HG03135 (cell line): Measurements from ENCODE around the gene C15orf39.
"Not testable (repeated sequence)": the region's sequence is repeated elsewhere in the genome, so short reads cannot be mapped to it uniquely, and the experiment has no call there.

Source experiments
- ATAC-seq: cut with Tn5 transposase; IDR thresholded peaks from one replicate; pipeline ENCODE4 v1.9.1; 2021; ENCODE audit warnings: mild to moderate bottlenecking, moderate library complexity; ENCODE audit not compliant: unreplicated experiment

The C15orf39 gene

DNA sequence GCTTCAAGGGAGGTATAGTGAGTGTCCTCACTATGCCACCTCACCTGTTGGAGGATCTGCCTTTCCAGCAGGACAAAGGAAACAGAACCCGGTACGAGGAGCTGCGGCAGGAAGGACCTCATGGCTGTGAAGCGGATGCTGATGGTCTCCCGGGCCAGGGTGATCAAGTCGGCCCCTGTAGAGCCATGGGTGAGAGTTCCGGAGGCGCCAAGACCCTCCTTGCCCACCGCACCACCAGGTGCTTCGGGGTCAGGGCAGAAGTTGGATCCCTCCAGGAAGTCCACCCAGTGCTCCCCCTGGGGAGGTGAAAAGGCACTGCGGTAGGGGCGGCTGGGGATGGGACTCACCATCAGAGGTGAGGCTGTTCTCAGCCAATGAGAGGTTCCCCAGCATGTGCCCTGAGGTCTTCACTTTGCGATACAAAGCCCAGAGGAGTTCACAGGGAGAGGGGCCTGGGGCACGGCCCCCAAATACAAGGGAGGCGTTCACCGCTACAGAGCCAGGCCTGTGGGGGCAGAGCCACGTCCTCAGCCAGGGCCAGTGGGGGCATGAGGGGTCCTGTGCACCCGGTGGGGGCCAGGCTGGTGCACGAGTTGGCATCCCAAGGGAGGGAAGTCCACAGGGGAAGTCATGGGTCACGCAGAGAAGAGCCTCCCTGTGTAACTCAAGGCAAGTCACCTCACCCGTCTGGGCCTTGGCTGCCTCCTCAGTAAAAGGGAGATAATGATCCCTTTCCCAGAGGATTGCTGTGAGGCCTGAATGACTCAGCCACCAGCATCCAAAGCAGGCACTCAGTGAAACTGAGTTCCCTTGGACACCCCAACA is 27.7 kb downstream of the C15orf39 start:
- ATAC-seq, result no peak

DNA sequence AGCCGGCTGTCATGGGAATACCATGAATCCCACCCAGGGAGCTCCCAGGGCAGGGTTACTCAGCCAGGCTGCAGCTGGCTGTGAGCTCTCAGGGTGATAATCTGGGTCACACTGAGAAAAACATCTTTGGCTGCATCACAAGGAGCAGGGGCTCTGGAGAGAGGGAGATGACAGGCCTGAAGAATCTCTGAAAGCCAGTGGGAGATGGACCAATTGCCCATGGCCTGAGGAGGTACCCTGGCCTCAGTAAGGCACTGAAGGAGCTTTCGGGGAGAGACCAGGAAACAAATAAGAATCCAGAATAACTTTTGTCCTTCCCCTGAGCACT is 28.3 kb downstream of the C15orf39 start:
- no peak for ATAC-seq

GRCh38 chr15:75230551-75231371 is 29.1 kb downstream of the C15orf39 start:
- no peak for ATAC-seq

DNA sequence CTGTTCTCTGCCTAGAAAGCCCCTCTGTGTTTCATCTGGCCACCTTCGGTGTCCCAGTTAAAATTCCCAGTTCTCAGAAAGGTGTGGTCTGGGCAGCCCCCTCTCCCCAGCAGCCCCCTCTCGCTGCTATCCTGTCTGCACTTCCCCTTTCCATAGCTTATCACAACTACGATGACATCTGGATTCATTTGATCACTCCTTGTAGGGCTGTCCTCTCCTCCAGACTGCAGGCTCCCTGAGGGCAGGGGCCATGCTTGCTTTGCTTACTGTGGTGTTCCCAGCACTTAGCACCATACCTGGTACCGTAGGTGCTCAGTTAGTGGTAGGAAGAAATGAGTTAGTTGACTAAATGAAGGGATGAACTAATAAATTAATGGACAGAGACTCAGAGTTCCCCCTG is 30.2 kb downstream of the C15orf39 start:
- ATAC-seq, result no peak

DNA sequence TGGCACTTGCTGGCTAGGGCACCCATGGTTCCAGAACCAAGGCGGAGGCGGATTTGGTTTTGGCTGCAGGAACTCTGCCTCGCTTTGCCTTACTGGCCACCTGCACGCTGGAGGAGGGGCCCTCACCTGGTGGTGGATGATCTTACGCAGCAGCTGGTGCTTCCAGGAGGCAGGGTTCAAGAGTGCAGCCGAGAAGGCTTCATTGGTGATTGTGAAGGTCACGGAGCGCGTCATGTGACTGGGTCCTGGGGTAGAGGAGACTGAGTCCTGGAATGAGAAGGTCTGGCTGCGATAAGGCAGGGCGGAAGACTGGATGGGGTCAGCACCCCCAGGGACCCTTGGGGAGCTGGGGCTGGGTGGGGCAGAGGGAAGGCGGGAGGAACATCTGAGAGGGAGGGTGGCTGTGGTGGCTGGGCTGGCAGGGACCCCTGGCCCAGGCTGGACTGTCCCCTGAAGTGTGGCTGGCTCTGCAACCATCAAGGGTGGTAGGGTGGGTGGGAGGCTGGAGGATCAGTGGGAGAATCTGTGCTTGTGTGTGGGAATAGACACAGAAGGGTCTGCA is 30.7 kb downstream of the C15orf39 start:
- ATAC-seq, result no peak

- no peak for ATAC-seq
Measured at GRCh38 chr15:75232826-75233503, 31.3 kb downstream of the C15orf39 start.

DNA sequence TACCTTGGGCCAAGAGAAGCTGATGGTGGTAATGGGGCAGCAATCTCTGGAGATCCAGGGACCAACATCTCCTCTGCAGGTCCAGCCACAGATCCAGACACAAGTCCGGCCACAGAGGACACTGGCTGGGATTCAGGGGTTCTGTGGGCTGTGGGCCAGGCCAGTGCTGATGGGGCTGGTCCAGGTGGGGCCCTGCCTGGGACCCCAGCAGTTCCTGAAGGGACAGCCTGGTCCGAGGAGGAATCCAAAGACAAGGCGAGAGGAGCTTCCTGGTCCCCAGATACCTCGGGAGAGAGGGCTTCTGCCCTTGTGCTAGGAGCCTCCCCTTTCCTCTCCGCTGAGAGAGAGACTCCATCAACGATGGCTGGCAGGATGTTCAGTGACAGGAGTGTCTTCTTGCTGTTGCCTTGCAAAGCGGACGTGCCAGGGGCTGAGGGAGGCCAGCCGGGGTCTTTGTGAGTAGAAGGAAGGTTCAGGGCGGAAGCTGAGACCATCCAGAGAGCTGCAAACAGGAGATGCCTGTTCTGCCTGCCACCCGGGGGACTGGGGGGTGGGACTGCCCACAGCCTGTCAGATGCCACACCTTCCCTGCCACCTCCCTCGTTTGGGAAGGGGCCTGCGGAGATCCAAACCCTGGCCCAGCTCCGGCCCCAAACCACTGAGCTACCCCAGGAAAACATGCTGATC is 32.0 kb downstream of the C15orf39 start:
- ATAC-seq, result no peak

- ATAC-seq, result no peak
Measured at GRCh38 chr15:75234191-75234810, 32.6 kb downstream of the C15orf39 start.

DNA sequence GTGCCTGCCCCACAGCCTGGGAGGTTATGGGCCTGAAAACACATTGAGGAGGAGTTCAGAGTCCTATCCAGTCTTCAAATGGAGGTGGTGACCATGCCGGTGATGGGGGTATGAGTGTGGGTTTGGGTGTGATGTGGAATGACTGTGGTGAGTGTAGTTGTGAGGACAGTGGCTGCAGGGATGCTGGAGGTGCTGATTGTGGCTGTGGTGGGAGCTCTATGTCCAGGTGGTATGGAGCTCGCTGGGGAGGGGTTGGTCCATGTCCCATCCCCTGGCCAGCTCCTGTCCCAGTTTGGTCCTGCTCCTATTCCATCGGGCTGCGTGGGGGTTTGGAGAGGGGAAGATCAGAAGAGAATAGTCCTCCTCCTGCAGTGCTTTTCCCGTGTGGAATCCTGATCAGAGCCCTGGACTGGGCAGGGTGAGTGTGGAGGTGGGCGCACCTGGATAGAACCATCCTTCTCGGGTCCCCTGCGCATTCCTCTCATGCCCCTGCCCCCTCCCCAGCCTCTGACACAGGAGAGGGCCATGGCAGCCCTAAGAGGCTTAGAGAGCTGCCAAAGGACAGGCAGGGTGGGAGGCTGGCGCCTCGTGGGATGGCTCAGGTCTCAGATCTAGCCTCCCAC is 33.5 kb downstream of the C15orf39 start:
- ATAC-seq, result no peak

DNA sequence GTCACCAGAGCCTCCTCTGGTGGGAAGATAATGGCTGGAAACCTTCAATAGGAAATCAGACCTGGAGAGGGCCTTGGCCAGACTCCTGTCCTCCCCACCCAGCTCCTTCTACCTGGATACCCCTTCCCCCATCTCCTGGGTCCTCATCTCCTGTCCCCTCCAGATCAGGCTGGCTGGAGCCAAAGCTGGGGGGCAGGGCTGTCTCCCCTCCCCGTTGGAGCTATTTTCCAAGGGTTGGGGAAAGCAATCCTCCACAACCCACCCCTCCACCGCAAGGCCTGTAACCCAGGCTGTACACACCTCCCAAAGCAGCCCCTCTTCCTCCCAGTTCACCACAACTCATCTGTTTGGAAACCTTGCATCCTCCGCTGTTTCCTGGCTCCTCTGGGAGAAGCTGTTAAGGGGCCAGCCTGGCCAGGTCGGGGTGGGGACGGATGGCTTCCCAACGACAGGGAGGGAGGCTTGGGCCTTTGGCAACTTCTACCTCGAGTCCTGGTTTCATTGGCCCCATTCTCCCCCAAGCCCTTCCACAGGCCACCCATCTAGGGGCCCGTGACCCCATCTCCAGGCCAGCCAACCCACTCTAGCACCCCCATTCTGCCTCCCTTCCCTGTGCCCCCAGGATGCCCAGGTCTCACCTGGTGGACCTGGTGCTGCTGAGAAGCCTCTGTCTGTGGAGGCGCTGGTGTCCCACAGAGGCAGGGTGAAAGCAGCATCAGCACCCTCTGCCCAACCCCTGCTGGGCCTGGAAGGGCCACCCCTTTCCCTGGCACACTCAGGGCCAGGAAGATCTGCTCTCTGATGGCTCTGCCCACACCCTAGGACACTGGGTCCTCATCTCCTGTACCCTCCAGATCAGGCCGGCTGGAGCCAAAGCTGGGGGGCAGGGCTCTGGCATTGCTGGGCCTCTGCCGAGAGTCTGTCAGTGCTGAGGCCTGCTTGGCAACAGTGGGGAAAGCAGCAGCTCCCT is 34.4 kb downstream of the C15orf39 start:
- ATAC-seq, result no peak

GRCh38 chr15:75237316-75237982 is 35.8 kb downstream of the C15orf39 start:
- ATAC-seq, result no peak

GRCh38 chr15:75238150-75238549 is 36.5 kb downstream of the C15orf39 start:
- no peak for ATAC-seq

DNA sequence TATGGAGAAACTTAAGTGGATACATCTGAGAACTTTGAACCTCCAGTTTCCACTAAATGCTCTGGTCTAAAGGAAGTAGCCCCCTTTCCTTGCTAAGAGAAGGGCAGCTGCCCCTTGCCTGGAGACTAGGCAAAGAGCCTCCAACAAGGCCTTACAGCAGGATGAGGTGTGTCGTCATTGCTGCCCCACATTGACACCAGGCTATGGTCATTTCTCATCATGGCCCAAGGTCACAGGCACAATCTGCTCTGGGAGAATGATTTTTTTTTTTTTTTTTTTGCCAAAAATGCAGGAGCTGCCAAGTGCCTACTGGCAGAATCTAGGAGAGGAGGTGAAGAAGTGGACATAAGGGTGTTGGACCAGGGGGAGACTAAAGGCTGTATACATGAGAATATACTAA is 44.1 kb downstream of the C15orf39 start:
- ATAC-seq, result not testable (repeated sequence)

- ATAC-seq, result not testable (repeated sequence)
Measured at GRCh38 chr15:75248991-75249390, 47.3 kb downstream of the C15orf39 start.

DNA sequence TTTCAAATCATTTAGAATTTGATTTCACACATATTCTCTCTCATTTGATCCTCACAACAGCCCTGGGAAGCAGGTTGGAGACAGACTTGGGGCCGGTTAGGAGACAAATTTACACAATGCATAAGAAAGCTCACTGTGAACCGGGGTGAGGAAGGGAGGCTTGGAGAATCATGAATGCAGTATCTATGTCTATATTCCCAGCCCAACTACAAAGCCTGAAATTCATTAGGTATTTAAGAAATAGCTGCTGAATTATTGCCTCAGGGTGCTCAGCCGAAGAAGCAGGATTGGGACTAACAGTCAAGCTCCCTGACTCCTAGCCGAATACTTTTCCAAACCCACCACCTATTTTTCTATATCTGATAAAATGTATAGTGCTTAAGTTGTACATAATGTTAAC is 48.0 kb downstream of the C15orf39 start:
- ATAC-seq, result no peak

DNA sequence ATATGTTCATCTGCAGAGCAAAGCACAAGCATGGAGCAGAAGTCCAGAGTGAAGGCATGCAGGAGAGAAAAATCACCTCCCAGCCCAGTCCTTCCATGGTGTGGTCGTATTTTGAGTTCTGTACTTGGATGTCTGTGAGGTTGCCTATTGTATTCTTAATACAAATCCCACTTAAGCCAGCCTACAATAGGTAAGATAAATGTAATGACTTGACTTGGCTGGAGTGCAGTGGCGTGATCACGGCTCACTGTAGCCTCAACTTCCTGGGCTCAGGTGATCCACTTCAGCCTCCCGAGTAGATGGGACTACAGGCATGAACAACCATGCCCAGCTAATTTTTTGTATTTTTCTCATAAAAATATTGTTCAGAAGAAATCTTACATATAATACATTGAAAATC is 49.7 kb downstream of the C15orf39 start:
- ATAC-seq, result not testable (repeated sequence)

- ATAC-seq, result not testable (repeated sequence)
Measured at GRCh38 chr15:75252285-75252684, 50.6 kb downstream of the C15orf39 start.

DNA sequence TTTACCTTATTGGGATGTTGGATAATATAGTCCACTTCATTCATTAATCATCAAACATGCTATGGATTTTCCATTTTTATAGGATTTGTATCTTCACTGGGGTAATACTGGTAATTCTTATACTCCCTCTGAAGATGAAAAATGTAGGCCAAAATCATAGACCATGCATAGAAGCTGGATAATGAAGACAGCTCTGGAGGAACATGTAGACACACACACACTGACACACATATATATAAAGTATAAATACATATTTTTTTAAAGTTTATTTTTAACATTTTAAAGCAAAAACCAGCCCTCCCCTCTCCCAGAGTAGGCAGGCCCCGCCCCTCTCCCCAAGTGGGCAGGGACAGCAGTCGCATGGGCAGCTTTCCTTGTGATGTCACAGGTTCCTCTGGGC is 56.4 kb downstream of the C15orf39 start, which contains the start of gene GOLGA6C:
Gene GOLGA6C, plus strand, starts transcription at position 301 of the 400 bp plus-strand sequence. CDS start 265 bp downstream, outside the sequence.
- ATAC-seq, result not testable (repeated sequence)
